HepG2 (cell line): ENCODE measurements around the gene CDK3. TPM values are rescaled to one million over a fixed set of nuclear protein-coding genes. Genes with fewer than 3 reads are reported as not detected.
A peak's percentile ranks its signal among the peaks of the same experiment; 100 is the strongest.

Experiments used
- AHR ChIP-seq: IDR thresholded peaks from 2 replicates; pipeline ENCODE4 v1.6.1; 2018; ENCODE audit warnings: missing genetic modification reagents, missing compliant biosample characterization
- BCL6 ChIP-seq: IDR thresholded peaks from 2 replicates; pipeline ENCODE4 v1.6.1; 2016; ENCODE audit warnings: missing genetic modification reagents, missing compliant biosample characterization
- CEBPG ChIP-seq: IDR thresholded peaks from 2 replicates; pipeline ENCODE4 v1.6.1; 2016
- DMAP1 ChIP-seq: IDR thresholded peaks from 2 replicates; pipeline ENCODE4 v1.6.1; 2016
- FOXJ3 ChIP-seq: sonication (generic); formaldehyde crosslinking; IDR thresholded peaks from 2 replicates; pipeline ENCODE4 v1.4.0; 2020; ENCODE audit warnings: missing genetic modification reagents, mild to moderate bottlenecking, borderline replicate concordance
- FOXK1 ChIP-seq: sonication (generic); formaldehyde crosslinking; IDR thresholded peaks from 2 replicates; pipeline ENCODE4 v1.4.0; 2020; ENCODE audit warnings: low read depth, missing genetic modification reagents, borderline replicate concordance
- HIVEP1 ChIP-seq: sonication (generic); formaldehyde crosslinking; IDR thresholded peaks from 2 replicates; pipeline ENCODE4 v1.4.0; 2020; ENCODE audit warnings: mild to moderate bottlenecking, missing genetic modification reagents
- MEIS2 ChIP-seq: sonication (generic); formaldehyde crosslinking; IDR thresholded peaks from 2 replicates; pipeline ENCODE4 v1.9.0; 2021; ENCODE audit warnings: mild to moderate bottlenecking, missing genetic modification reagents
- NCOA5 ChIP-seq: sonication (generic); formaldehyde crosslinking; IDR thresholded peaks from 2 replicates; pipeline ENCODE4 v1.4.0; 2020; ENCODE audit warnings: missing genetic modification reagents
- PHF20 ChIP-seq: sonication (generic); formaldehyde crosslinking; IDR thresholded peaks from 2 replicates; pipeline ENCODE4 v1.5.0; 2020; ENCODE audit warnings: mild to moderate bottlenecking, missing genetic modification reagents
- PHF21A ChIP-seq: sonication (generic); formaldehyde crosslinking; IDR thresholded peaks from 2 replicates; pipeline ENCODE4 v1.5.0; 2020; ENCODE audit warnings: mild to moderate bottlenecking, missing genetic modification reagents
- PLRG1 ChIP-seq: fragments of 450-650 bp; conservative IDR thresholded peaks from 2 replicates; pipeline ENCODE4 v1.6.1; 2016
- STAT5B ChIP-seq: sonication (generic); formaldehyde crosslinking; IDR thresholded peaks from 2 replicates; pipeline ENCODE4 v1.4.0; 2020; ENCODE audit warnings: missing genetic modification reagents
- TAF1 ChIP-seq: sonication (generic); formaldehyde crosslinking; IDR thresholded peaks from 2 replicates; pipeline ENCODE4 v1.4.0; 2020; ENCODE audit warnings: missing genetic modification reagents
- TARDBP ChIP-seq: sonication (generic); formaldehyde crosslinking; IDR thresholded peaks from 2 replicates; pipeline ENCODE4 v1.8.0; 2022; ENCODE audit warnings: mild to moderate bottlenecking, missing genetic modification reagents
- THYN1 ChIP-seq: sonication (generic); formaldehyde crosslinking; IDR thresholded peaks from 2 replicates; pipeline ENCODE4 v1.8.1; 2023; ENCODE audit warnings: low read depth, mild to moderate bottlenecking, moderate library complexity, missing genetic modification reagents, borderline replicate concordance
- ZMYM2 ChIP-seq: sonication (generic); formaldehyde crosslinking; IDR thresholded peaks from 2 replicates; pipeline ENCODE4 v1.8.0; 2022; ENCODE audit warnings: mild to moderate bottlenecking, missing genetic modification reagents
- ZNF17 ChIP-seq: sonication (generic); formaldehyde crosslinking; IDR thresholded peaks from 2 replicates; pipeline ENCODE4 v1.5.0; 2020; ENCODE audit warnings: mild to moderate bottlenecking, missing genetic modification reagents
- ZNF251 ChIP-seq: sonication (generic); formaldehyde crosslinking; IDR thresholded peaks from 2 replicates; pipeline ENCODE4 v1.9.0; 2021; ENCODE audit warnings: mild to moderate bottlenecking, missing genetic modification reagents
- ZNF354B ChIP-seq: sonication (generic); formaldehyde crosslinking; IDR thresholded peaks from 2 replicates; pipeline ENCODE4 v1.8.0; 2022; ENCODE audit warnings: mild to moderate bottlenecking, missing genetic modification reagents
- ZNF430 ChIP-seq: sonication (generic); formaldehyde crosslinking; IDR thresholded peaks from 2 replicates; pipeline ENCODE4 v1.9.0; 2021; ENCODE audit warnings: mild to moderate bottlenecking, missing genetic modification reagents
- ZSCAN12 ChIP-seq: sonication (generic); formaldehyde crosslinking; IDR thresholded peaks from 2 replicates; pipeline ENCODE4 v1.9.0; 2021; ENCODE audit warnings: mild to moderate bottlenecking, missing genetic modification reagents
- ZSCAN9 ChIP-seq: IDR thresholded peaks from 2 replicates; pipeline ENCODE4 v1.6.1; 2016; ENCODE audit warnings: borderline replicate concordance
- polyA plus RNA-seq, 8 experiments: library from polyadenylated mRNA; depleted of rRNA in 3 of 8; stranded (reverse) in 7 of 8; unstranded in 1 of 8; fragments of >200 nt; fragmentation: Illumina TruSeq in 4 of 8; extraction: Trizol in 4 of 8; gene quantifications; 2 replicates each; pipeline versions ENCODE4 v1.2.1 to v1.2.3, GENCODE V29; 2011 to 2016; ENCODE audit warnings: low read depth in 4 of 8, missing spikeins in 1 of 8, mixed read lengths in 1 of 8; ENCODE audit not compliant: insufficient read depth in 1 of 8
- total RNA-seq, 5 experiments: library from RNA; depleted of rRNA; stranded (reverse); fragments of >200 nt; fragmentation: Illumina TruSeq; extraction: Trizol; gene quantifications; 2 replicates each; pipeline ENCODE4 v1.2.3, GENCODE V29; 2016; ENCODE audit warnings: low read depth in 1 of 5
- TF ChIP-seq, protein P1 (sequence below): sonication (generic); formaldehyde crosslinking; IDR thresholded peaks from 2 replicates; pipeline ENCODE4 v1.4.0; 2020; ENCODE audit warnings: missing genetic modification reagents
- TF ChIP-seq, protein P2 (sequence below): sonication (generic); formaldehyde crosslinking; IDR thresholded peaks from 2 replicates; pipeline ENCODE4 v1.8.0; 2022; ENCODE audit warnings: mild to moderate bottlenecking, missing genetic modification reagents, moderate library complexity
- TF ChIP-seq, protein P3 (sequence below): sonication (generic); formaldehyde crosslinking; IDR thresholded peaks from 2 replicates; pipeline ENCODE4 v1.5.0; 2020; ENCODE audit warnings: missing genetic modification reagents
- TF ChIP-seq, protein P4 (sequence below): sonication (generic); formaldehyde crosslinking; IDR thresholded peaks from 2 replicates; pipeline ENCODE4 v1.8.1; 2023; ENCODE audit warnings: mild to moderate bottlenecking, moderate library complexity, missing genetic modification reagents

CDK3 gene
- total and polyA plus RNA-seq, 2 of the 13 experiments (the other 11 are each of a cell fraction or from before 2014, with no cell fraction given), result 5.8 to 11.4 TPM

DNA sequence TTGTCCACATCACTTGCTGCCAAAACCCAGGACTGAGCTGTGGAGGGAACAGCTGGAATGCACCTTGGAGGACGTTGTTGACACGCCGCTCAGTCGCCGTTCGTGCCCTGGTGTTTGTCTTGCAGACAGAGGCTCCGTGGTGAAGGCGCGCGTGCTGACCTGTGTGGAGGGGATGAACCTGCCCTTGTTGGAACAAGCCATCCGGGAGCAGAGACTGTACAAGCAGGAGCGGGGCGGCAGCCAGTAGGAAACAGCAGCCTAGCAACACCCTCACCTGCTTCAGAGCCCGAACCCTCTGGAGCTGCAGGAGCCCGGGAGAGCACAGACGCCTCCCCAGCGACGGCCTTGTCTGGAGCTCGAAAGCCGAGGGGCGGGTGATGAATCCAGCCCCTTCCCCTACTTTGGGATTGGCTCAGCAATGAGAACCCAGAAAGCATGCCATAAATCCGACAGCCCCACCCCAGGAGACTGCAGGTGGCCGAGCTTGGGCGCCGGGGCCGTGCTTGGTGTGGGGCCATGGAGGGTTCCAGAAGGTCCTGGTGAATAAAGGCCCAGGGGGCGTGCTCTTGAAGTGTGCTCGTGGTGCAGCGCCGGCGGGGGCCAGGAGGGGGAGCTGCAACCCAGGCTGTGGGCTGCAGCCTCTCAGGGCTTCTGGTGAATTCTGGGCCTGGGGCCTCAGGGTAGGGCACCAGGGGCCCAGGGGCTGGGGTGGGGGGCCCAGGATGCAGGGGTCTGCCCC, 470 bp upstream of the CDK3 start (continued):
- TF ChIP-seq ZSCAN12 (0 out of 2 replicates have a peak, but pooled peaks have one; percentile 80), ZNF17 (CRISPR knock-in tag) (no peak), HIVEP1 (CRISPR knock-in tag) (no peak), BCL6 (CRISPR knock-in tag) (no peak), FOXK1 (CRISPR knock-in tag) (peak; percentile 44; the same call in 1 of the 2 replicates), THYN1 (CRISPR knock-in tag) (no peak), PHF20 (no peak), PHF21A (peak; percentile 13; the same call in 1 of the 2 replicates), PLRG1 (no peak), ZSCAN9 (no peak), MEIS2 (CRISPR knock-in tag) (no peak; the same call in 1 of the 2 replicates), DMAP1 (0 out of 2 replicates have a peak, but pooled peaks have one; percentile 22), ZNF251 (CRISPR knock-in tag) (no peak), ZMYM2 (CRISPR knock-in tag) (peak; percentile 65; the same call in 1 of the 2 replicates), NCOA5 (no peak), STAT5B (no peak), FOXJ3 (no peak), CEBPG (0 out of 2 replicates have a peak, but pooled peaks have one; percentile 9), ZNF354B (peak; percentile 50; the same call in 1 of the 2 replicates), TAF1 (CRISPR knock-in tag) (no peak), TARDBP (CRISPR knock-in tag) (no peak; the same call in 1 of the 2 replicates), ZNF430 (CRISPR knock-in tag) (peak; percentile 87; the same call in 1 of the 2 replicates), AHR (CRISPR knock-in tag) (no peak)
- TF ChIP-seq, protein P1, sequence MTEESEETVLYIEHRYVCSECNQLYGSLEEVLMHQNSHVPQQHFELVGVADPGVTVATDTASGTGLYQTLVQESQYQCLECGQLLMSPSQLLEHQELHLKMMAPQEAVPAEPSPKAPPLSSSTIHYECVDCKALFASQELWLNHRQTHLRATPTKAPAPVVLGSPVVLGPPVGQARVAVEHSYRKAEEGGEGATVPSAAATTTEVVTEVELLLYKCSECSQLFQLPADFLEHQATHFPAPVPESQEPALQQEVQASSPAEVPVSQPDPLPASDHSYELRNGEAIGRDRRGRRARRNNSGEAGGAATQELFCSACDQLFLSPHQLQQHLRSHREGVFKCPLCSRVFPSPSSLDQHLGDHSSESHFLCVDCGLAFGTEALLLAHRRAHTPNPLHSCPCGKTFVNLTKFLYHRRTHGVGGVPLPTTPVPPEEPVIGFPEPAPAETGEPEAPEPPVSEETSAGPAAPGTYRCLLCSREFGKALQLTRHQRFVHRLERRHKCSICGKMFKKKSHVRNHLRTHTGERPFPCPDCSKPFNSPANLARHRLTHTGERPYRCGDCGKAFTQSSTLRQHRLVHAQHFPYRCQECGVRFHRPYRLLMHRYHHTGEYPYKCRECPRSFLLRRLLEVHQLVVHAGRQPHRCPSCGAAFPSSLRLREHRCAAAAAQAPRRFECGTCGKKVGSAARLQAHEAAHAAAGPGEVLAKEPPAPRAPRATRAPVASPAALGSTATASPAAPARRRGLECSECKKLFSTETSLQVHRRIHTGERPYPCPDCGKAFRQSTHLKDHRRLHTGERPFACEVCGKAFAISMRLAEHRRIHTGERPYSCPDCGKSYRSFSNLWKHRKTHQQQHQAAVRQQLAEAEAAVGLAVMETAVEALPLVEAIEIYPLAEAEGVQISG (CRISPR knock-in tag), result peak; percentile 85
- TF ChIP-seq, protein P2, sequence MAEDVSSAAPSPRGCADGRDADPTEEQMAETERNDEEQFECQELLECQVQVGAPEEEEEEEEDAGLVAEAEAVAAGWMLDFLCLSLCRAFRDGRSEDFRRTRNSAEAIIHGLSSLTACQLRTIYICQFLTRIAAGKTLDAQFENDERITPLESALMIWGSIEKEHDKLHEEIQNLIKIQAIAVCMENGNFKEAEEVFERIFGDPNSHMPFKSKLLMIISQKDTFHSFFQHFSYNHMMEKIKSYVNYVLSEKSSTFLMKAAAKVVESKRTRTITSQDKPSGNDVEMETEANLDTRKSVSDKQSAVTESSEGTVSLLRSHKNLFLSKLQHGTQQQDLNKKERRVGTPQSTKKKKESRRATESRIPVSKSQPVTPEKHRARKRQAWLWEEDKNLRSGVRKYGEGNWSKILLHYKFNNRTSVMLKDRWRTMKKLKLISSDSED (CRISPR knock-in tag), result no peak
- TF ChIP-seq, protein P3, sequence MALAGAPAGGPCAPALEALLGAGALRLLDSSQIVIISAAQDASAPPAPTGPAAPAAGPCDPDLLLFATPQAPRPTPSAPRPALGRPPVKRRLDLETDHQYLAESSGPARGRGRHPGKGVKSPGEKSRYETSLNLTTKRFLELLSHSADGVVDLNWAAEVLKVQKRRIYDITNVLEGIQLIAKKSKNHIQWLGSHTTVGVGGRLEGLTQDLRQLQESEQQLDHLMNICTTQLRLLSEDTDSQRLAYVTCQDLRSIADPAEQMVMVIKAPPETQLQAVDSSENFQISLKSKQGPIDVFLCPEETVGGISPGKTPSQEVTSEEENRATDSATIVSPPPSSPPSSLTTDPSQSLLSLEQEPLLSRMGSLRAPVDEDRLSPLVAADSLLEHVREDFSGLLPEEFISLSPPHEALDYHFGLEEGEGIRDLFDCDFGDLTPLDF (CRISPR knock-in tag), result no peak
- TF ChIP-seq, protein P4, sequence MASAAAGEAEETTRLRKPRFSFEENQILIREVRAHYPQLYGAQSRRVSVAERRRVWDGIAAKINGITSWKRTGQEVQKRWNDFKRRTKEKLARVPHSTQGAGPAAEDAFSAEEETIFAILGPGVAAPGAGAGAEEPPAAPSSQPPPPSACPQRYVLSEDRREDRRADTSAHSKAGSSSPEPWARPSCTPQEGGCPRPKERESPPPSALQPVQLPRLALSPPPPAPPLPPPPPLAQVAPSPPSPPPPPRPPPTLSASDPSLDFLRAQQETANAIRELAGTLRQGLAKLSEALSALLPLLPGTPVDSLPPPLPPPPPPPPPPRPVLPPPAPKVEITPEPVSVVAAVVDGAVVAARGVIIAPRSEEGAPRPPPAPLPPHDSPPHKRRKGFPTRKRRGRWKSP (CRISPR knock-in tag), result no peak
